DND-41 (cell line): ENCODE measurements around the gene GGA2.
"Not testable (repeated sequence)": the region's sequence is repeated elsewhere in the genome, so short reads cannot be mapped to it uniquely, and the experiment has no call there.

Experiments used
- ATAC-seq: fragments of 200-7000 bp; cut with Tn5 transposase; 3 replicates; pipeline ENCODE4 v1.9.1; 2021; ENCODE audit warnings: low read depth; ENCODE audit not compliant: insufficient read depth
- DNase-seq: peaks from one replicate; pipeline ENCODE4 v3.0.0-alpha.2; 2020
- H2AFZ ChIP-seq: 2 replicates; pipeline ENCODE4 v1.6.0; 2012; ENCODE audit warnings: low read depth, low read length
- H3K27ac ChIP-seq: 2 replicates; pipeline ENCODE4 v1.5.1; 2012; ENCODE audit warnings: low read length, inconsistent platforms
- H3K27me3 ChIP-seq: fragments of 200-600 bp; sonication (generic); 2 replicates; pipeline ENCODE4 v1.6.0; 2012; ENCODE audit warnings: low read length, mild to moderate bottlenecking, inconsistent platforms; ENCODE audit not compliant: insufficient read depth, poor library complexity
- H3K36me3 ChIP-seq: 2 replicates; pipeline ENCODE4 v1.5.1; 2012; ENCODE audit warnings: low read length, inconsistent platforms; ENCODE audit not compliant: insufficient read depth
- H3K4me1 ChIP-seq: 2 replicates; pipeline ENCODE4 v1.5.1; 2012; ENCODE audit warnings: mild to moderate bottlenecking, low read length; ENCODE audit not compliant: insufficient read depth
- H3K4me2 ChIP-seq: 2 replicates; pipeline ENCODE4 v1.6.0; 2012; ENCODE audit warnings: mild to moderate bottlenecking, moderate library complexity, low read length, inconsistent platforms; ENCODE audit not compliant: insufficient read depth
- H3K4me3 ChIP-seq, 2 experiments: fragments of 200-600 bp in 1 of 2; shearing (Covaris generic) in 1 of 2; 2 replicates each; pipeline ENCODE4 v1.5.1; 2012 to 2016; ENCODE audit warnings: inconsistent platforms in 2 of 2, low read length in 2 of 2, mild to moderate bottlenecking in 2 of 2, low read depth in 1 of 2, moderate library complexity in 1 of 2
- H3K79me2 ChIP-seq: 2 replicates; pipeline ENCODE4 v1.6.0; 2012; ENCODE audit warnings: low read length, inconsistent platforms; ENCODE audit not compliant: insufficient read depth
- H3K9ac ChIP-seq: 2 replicates; pipeline ENCODE4 v1.6.0; 2012; ENCODE audit warnings: low read depth, mild to moderate bottlenecking, inconsistent platforms, low read length, moderate library complexity
- H3K9me3 ChIP-seq: 2 replicates; pipeline ENCODE4 v1.5.1; 2012; ENCODE audit warnings: low read length, moderate library complexity, mild to moderate bottlenecking, inconsistent platforms; ENCODE audit not compliant: insufficient read depth, severe bottlenecking
- H4K20me1 ChIP-seq: 2 replicates; pipeline ENCODE4 v1.6.0; 2012; ENCODE audit warnings: low read length; ENCODE audit not compliant: insufficient read depth
- EZH2 ChIP-seq: IDR thresholded peaks from 3 replicates; pipeline ENCODE4 v1.6.1; 2012; ENCODE audit warnings: borderline replicate concordance, low read depth, mild to moderate bottlenecking, moderate library complexity, low read length, inconsistent platforms; ENCODE audit not compliant: severe bottlenecking
- TF ChIP-seq, protein P1 (sequence below): IDR thresholded peaks from 2 replicates; pipeline ENCODE4 v1.5.1; 2012; ENCODE audit warnings: borderline replicate concordance, low read length, moderate library complexity, mild to moderate bottlenecking; ENCODE audit not compliant: poor library complexity, severe bottlenecking; ENCODE audit errors: extremely low read depth

The GGA2 gene

DNA sequence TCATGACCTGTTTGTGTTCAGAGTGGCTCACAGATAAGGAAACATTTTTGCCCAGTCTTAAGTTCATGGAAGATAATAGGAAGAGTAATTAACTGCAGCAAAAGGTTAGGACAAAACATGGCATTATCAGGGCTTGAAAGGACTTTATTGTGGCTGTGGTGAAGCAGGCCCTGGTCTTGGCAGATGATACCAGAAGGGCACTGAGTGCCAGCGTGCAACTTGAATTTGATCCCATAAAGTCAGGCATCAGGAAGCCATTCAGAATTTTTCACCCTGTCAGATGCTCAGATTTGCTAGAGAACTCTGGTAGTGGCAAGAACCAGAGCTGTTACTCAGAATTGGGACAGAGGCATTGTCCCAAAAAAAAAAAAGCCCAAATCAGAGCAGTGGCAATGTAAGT lies 46.1 kb downstream of the GGA2 start:
- Histone ChIP-seq H2AFZ (no peak overlapping the region), H4K20me1 (no peaks in the 10 kb centered on the region), H3K79me2 (no peaks in the 10 kb centered on the region), H3K9me3 (no peaks in the 10 kb centered on the region), H3K27me3 (no peaks in the 10 kb centered on the region), H3K36me3 (no peaks in the 10 kb centered on the region), H3K4me2 (no peak overlapping the region), H3K27ac (no peak overlapping the region), H3K4me1 (no peaks in the 10 kb centered on the region), H3K4me3 (no peak overlapping the region), H3K9ac (no peak overlapping the region)
- ATAC-seq, result no peak
- TF ChIP-seq EZH2, result no peak
- TF ChIP-seq, protein P1, sequence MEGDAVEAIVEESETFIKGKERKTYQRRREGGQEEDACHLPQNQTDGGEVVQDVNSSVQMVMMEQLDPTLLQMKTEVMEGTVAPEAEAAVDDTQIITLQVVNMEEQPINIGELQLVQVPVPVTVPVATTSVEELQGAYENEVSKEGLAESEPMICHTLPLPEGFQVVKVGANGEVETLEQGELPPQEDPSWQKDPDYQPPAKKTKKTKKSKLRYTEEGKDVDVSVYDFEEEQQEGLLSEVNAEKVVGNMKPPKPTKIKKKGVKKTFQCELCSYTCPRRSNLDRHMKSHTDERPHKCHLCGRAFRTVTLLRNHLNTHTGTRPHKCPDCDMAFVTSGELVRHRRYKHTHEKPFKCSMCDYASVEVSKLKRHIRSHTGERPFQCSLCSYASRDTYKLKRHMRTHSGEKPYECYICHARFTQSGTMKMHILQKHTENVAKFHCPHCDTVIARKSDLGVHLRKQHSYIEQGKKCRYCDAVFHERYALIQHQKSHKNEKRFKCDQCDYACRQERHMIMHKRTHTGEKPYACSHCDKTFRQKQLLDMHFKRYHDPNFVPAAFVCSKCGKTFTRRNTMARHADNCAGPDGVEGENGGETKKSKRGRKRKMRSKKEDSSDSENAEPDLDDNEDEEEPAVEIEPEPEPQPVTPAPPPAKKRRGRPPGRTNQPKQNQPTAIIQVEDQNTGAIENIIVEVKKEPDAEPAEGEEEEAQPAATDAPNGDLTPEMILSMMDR, result no peak
- DNase-seq, result no peak

DNA sequence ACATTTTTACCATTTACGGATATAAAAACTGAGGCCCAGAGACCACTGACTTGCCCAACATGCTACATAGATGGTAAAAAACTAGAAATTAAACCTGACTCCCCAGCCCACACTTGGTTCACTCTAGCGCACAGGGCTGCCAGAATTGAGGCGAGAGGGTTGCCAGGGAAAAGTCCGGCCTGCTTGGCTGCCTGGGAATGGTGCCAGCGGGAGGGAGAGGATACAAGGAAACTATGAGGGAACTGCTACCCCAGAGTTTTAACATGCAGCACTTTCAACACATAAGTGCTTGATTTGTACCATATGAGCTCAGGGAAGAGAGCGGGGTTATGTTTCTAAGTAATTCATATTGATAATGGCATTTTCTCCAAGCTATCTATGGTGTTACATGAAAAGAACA lies 47.3 kb downstream of the GGA2 start:
- ATAC-seq, H3K79me2 ChIP-seq, H3K4me1 ChIP-seq, H3K4me2 ChIP-seq, H3K9ac ChIP-seq, H3K4me3 ChIP-seq, H3K27ac ChIP-seq, H3K36me3 ChIP-seq, H3K9me3 ChIP-seq, DNase-seq, H3K27me3 ChIP-seq, H4K20me1 ChIP-seq, H2AFZ ChIP-seq: not testable (repeated sequence)

DNA sequence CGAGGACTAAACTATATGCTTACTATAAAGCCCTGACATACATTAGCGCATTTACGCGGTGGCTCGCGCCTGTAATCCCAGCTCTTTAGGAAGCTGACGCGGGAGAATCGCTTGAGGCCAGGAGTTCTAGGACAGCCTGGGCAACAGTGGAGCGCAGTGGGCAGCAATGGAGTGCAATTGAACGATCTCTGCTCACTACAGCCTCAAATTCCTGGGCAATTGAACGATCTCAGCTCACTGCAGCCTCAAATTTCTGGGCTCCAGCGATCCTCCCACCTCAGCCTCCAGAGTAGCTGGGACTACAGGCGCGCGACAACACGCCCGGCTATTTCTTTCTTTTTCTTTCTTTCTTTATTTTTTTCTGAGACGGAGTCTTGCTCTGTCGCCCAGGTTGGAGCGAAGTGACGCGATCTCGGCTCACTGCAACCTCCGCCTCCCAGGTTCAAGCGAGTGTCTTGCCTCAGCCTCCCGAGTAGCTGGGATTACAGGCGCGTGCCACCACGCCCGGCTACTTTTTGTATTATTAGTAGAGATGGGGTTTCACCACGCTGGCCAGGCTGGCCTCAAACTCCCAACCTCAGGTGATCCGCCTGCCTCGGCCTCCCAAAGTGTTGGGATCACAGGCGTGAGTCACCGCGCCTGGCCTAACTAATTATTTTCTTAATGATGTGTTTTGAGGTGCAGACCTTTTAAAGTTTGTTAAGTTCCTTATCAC lies 56.8 kb downstream of the GGA2 start:
- no peaks in the 10 kb centered on the region for H3K9me3 ChIP-seq
- H3K9ac ChIP-seq, result peak overlapping the region; percentile 80
- no peaks in the 10 kb centered on the region for H4K20me1 ChIP-seq
- H3K27ac ChIP-seq, result no peak overlapping the region; the same call in none of the 2 replicates
- ATAC-seq (no peak; the same call in 2 of the 3 replicates), DNase-seq (no peak)
- H3K36me3 ChIP-seq, result no peaks in the 10 kb centered on the region; the same call in 1 of the 2 replicates
- H2AFZ ChIP-seq, result peak overlapping the region; percentile 82
- H3K27me3 ChIP-seq, result no peaks in the 10 kb centered on the region
- TF ChIP-seq, protein P1, result no peak
- peak overlapping the region; percentile 93 for H3K4me2 ChIP-seq
- peak overlapping the region; percentile 72 to 75; a peak in 3 of 4 replicates for H3K4me3 ChIP-seq
- peaks cover 28% of the 10 kb centered on the region for H3K79me2 ChIP-seq
- peaks cover 33% of the 10 kb centered on the region for H3K4me1 ChIP-seq

DNA sequence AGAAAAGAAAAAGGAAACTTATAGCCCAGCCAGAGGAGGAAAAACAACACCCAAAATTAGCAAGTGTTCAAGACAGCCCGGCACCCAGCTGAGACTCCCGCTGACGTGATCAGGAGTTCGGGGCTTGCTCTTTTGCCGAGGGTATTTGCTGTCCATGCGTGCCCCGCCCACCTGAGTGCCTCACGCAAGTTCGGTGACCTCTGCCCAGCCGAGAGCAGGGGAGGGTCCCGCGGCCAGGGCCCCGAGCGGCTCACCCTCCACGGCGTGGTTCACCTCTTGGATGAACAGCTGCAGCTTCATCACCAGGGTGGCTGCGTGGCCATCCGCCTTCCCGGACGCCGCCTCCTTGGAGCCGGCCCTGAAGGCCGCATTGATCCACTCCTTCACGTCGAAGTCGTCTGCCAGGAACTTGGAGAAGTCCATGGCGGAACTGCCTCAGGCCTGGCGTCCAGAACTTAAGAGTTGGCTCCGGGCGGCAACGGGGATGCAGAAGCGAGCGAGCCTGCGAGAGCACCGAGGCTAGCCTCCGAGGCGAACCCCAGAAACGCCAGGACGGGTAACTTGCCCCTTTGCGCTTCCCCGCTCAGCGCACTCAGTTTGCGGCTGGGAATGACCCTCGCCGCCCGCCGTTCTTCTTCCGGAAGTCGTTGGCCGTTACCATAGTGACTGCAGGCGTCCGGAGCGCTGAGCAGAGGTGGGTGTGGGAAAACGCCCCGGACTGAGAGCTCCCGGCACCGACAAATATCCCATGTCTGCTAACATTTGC lies 57.5 kb downstream of the GGA2 start, which contains the start of gene COG7:
Gene COG7, minus strand, starts transcription at position 618 of the 766 bp plus-strand sequence. Its CDS starts 195 bp downstream, at position 423.
- H3K79me2 ChIP-seq, result peaks cover 34% of the 10 kb centered on the region
- peaks cover 33% of the 10 kb centered on the region for H3K4me1 ChIP-seq
- H3K27ac ChIP-seq, result peak within 1 kb of the TSS; percentile 85
- H3K9ac ChIP-seq, result peak within 1 kb of the TSS; percentile 80
- no peaks in the 10 kb centered on the region; the same call in 1 of the 2 replicates for H3K36me3 ChIP-seq
- no peak for TF ChIP-seq EZH2
- TF ChIP-seq, protein P1, result no peak
- no peaks in the 10 kb centered on the region for H3K9me3 ChIP-seq
- peak within 1 kb of the TSS; percentile 72 to 75 for H3K4me3 ChIP-seq
- H3K27me3 ChIP-seq, result no peaks in the 10 kb centered on the region
- H3K4me2 ChIP-seq, result peak within 1 kb of the TSS; percentile 93
- ATAC-seq (peak; percentile 90), DNase-seq (peak; percentile 87)
- no peaks in the 10 kb centered on the region for H4K20me1 ChIP-seq
- peak within 1 kb of the TSS; percentile 82 for H2AFZ ChIP-seq
